ENCODE measurements around the gene LUZP1. TPM values are rescaled to one million over a fixed set of nuclear protein-coding genes. Genes with fewer than 3 reads are reported as not detected.
A peak's percentile ranks its signal among the peaks of the same experiment; 100 is the strongest.
"Not testable (repeated sequence)": the region's sequence is repeated elsewhere in the genome, so short reads cannot be mapped to it uniquely, and the experiment has no call there.

LUZP1 gene
- total RNA-seq, 1 experiment from 2014 or later = 13.2 TPM

DNA sequence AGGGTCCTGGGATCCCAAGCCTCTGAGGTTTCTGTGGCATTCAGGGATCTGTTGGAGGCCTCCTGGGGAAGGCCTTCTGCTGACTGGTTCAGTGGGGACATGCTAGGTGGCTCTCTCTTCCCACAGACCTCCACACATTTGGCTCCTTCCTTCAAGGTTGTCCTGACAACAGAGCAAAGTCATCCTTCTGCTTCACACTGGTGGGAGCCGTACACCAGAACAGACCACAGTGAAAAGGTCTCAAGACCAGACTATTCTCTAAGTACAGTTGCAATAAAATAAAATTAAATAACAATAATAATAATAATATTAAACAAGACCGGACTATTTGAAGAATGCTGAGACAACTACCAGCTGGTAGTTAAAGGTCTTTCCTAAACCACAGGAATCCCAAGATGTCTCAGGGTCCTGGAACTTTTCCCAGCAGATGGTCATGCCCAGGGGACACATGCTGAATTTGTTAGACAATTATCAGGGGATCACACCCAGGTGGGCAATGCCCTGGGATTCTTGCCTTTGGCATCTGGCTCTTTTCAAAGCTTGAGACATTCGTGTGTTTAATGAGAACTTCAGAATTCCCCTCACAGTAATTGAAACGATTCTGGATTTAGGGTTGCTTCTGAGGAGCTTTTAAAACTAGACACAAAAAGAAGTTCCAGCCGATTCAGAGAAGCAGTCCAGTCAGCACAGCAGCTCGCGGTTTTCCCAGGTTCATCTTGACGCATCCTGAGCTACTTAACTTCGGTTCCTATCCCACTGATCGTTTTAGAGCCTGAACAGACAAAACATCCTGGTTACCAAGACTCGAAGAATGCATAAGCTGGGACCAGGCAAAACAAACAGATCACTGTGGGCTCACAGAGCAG, 25.7 kb upstream of the LUZP1 start:
- in situ Hi-C loops (cut with HindIII; ENCODE audit: low pct_unique_long_range_greater_than_20kb, low sequenced_read_pairs) = no loop called here
- no peak for DNase-seq (ENCODE audit: low read depth, low spot score)

DNA sequence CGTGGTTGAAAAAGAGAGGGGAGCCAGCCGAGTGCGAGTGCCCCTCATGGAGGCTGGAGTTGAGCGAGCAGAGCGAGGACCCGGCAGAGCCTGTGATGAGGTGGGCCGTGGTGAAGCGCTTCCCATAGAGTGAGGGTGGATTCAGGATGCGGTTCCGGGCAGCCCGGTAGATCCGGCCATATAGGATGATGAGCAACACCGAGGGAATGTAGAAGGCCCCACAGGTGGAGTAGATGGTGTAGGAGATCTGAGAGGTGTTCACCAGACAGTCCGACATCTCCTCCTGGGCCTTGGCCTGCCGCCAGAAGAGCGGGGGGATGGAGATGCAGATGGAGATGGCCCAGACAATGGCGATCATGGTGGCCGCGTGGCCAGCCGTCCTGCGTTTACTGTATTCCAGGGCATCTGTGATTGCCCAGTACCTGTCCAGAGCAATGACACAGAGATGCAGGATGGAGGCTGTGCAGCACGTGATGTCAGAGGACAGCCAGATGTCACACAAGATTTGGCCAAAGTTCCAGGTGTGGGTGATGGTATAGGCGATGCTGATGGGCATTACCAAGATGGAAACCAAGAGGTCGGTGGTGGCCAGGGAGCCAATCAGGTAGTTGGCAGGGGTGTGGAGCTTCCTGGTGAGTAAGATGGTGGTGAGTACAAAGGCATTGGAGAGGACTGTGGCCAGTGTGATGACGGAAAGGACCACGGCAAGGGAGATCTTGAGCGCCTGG, 24.9 kb upstream of the LUZP1 start:
- DNase-seq (ENCODE audit: low read depth, low spot score) = no peak
- in situ Hi-C loops (cut with HindIII; ENCODE audit: low pct_unique_long_range_greater_than_20kb, low sequenced_read_pairs) = no loop called here

DNA sequence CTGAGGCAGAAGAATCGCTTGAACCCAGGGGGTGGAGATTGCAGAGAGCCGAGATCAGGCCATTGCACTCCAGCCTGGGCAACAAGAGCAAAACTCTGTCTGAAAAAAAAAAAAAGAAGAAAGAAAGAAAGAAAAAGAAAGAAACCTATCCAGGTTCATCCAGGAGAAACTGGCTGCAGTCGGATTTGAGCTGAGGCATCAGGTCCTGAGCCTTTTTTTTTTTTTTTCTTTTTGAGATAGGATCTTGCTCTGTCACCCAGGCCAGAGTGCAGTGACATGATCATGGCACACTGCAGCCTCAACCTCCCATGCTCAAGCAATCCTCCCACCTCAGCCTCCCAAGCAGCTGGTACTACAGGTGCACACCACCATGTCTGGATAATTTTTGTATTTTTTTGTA, 22.5 kb upstream of the LUZP1 start:
- in situ Hi-C loops (cut with HindIII; ENCODE audit: low pct_unique_long_range_greater_than_20kb, low sequenced_read_pairs) = no loop called here
- no peak for DNase-seq (ENCODE audit: low read depth, low spot score)

DNA sequence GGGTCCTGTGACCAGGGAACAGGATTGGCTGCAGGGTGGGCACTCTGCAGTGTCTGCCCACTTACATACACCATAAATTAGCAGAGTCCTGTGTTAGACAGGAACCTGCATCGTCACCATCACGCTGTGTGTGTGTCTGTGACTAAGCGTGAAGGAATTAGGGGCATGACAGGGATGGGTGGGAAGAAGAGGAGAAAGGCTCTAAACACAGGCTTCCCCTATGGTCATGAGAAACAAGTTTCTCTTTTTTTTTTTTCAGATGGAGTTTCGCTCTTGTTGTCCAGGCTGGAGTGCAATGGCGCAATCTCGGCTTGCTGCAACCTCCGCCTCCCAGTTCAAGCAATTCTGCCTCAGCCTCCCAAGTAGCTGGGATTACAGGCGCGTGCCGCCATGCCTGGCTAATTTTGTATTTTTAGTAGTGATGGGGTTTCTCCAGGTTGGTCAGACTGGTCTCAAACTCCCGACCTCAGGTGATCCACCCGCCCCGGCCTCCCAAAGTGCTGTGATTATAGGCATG, 20.3 kb upstream of the LUZP1 start:
- DNase-seq (ENCODE audit: low read depth, low spot score) = peak; percentile 80
- in situ Hi-C loops (cut with HindIII; ENCODE audit: low pct_unique_long_range_greater_than_20kb, low sequenced_read_pairs) = not testable (repeated sequence)

DNA sequence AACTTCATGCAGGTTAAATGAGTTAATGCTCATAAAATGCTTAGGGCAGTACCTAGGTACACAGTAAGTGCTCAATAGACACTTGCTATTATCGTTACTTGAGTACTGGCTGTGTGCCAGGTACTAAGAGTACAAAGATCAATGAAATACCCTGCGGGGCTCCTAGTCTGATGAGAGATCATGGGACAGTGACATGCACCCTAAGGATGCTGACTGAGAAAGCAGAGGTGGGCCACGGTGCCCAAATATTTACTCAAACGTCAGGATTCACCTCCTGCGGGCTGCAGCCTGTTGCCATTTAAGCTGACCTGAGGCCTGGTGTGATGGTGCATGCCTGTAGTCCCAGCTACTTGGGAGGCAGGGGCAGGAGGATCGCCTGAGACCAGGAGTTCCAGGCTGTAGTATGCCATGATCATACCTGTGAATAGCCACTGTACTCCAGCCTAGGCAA, 19.8 kb upstream of the LUZP1 start:
- DNase-seq (ENCODE audit: low read depth, low spot score) = peak; percentile 61
- in situ Hi-C loops (cut with HindIII; ENCODE audit: low pct_unique_long_range_greater_than_20kb, low sequenced_read_pairs) = no loop called here

DNA sequence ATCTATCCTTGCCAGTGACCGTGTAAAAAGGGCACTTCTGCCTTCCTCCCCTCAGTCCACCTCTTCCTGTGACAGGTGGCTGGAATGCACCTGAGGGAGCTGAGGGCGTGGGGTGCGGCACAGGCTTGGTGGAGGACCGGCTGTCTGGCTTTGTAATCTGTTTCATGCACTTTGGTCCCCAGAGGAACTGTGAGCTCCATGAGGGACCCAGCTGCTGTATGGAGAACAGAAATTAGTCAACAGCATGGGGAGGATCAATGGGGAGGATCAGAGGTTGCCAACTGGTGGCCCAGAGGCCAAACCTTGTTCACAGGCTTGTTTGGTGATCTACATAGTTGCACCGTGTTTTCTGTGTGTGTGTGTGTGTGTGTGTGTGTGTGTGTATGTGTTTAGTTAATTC, 19.0 kb upstream of the LUZP1 start:
- no peak for DNase-seq (ENCODE audit: low read depth, low spot score)
- in situ Hi-C loops (cut with HindIII; ENCODE audit: low pct_unique_long_range_greater_than_20kb, low sequenced_read_pairs) = no loop called here

DNA sequence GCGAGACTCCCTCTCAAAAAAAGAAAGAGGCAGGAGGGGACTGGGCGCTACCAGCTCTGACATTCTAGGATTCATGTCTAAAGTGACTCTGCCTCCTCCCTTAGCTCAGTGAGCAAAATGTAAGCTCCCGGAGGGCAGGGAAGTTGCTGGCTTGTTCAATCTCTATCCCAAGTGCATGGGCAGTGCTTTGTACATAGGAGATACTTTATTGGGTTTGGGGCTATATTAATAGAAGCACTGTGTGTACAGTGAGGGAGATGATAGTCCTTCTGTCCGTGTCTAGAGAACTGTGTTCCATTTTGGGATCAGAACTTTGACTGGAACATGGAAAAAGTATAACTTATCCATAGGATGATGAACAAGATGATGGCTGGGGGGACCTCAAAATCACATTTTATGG, 16.7 kb upstream of the LUZP1 start:
- no peak for DNase-seq (ENCODE audit: low read depth, low spot score)
- in situ Hi-C loops (cut with HindIII; ENCODE audit: low pct_unique_long_range_greater_than_20kb, low sequenced_read_pairs) = no loop called here

DNA sequence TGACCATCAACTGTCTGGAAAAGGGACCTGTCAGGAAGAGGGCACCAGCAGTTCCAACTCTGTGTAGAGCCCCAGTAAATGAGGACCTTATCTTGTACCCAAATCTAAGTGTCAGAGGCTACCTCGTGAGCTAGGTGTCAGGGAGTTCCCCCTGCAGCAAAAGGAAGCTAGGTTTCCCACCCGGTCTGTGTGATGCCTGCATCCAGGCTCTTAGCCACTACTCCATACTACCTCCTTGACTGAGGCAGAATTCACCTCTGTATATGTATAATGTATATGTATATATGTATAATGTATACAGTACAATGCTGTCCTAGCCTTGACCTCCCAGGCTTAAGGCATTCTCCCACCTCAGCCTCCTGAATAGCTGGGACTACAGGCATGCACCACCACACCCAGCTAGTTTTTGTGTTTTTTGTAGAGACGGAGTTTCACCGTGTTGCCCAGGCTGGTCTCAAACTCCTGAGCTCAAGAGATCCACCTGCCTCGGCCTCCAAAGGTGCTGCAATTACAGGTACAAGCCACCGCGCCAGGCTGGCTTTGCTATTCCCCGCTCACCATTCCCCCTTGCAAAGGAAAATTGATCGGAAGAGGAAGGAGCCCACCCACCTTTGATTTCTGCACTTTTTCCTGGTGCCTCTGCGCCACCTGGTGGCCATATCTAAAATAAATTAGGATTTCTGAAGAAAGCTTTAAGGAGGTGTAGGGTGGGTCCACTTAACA, 15.7 kb upstream of the LUZP1 start:
- DNase-seq (ENCODE audit: low read depth, low spot score) = peak; percentile 54
- in situ Hi-C loops (cut with HindIII; ENCODE audit: low pct_unique_long_range_greater_than_20kb, low sequenced_read_pairs) = no loop called here

DNA sequence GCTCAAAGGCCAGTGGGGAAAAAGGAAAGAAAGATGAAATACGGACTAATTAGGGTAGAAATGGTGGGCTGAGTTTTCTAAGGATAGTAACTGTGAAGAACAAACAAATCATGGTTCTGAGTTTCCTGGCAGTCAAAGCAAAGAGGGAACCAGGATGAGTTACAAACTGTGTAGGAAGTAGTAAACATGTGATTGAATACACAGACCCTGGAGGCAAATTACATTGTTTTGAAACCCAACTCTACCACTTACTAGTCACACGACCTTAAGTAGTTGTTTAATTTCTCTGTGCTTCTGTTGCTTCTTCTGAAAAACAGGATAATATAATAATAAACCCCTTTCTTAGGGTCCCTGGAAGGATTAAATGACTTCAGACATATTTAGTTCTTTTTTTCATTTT, 11.2 kb upstream of the LUZP1 start:
- in situ Hi-C loops (cut with HindIII; ENCODE audit: low pct_unique_long_range_greater_than_20kb, low sequenced_read_pairs) = no loop called here
- DNase-seq (ENCODE audit: low read depth, low spot score) = no peak

DNA sequence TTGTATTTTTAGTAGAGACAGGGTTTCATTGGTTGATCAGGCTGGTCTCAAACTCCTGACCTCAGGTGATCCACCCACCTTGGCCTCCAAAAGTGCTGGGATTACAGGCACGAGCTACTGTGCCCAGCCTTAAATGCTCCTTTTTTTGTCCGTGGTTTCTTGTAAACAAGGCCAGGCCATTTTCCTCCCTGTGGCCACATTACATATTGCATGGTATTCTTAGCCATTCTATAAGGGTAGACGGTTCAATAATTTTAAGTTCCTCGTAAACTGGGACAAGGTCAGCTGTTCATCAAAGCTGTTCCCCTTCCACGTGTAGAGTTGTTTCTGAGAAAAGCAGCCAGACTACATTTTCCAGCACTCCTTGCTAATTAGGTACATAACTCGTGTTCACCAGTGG, 10.3 kb upstream of the LUZP1 start:
- in situ Hi-C loops (cut with HindIII; ENCODE audit: low pct_unique_long_range_greater_than_20kb, low sequenced_read_pairs) = no loop called here
- peak; percentile 46 for DNase-seq (ENCODE audit: low read depth, low spot score)

DNA sequence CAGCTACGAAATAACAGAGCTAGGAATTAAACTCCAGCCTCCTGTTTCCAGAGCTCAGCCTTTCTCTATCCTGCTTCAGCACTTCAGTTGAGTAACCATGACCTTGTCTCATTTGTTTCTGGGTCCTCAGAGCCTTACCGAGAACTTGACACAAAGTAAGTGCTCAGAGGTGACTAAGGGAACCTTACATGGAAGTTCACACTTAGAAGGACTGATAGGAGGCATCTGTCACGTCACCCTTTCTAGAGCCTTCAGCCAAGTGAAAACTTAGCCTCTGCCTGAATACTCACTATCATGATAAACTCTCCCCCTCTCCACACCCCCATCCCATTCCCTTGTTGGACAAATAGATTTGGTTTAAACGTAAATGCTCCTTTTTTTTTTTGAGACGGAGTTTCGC, 9.8 kb upstream of the LUZP1 start:
- in situ Hi-C loops (cut with HindIII; ENCODE audit: low pct_unique_long_range_greater_than_20kb, low sequenced_read_pairs) = no loop called here
- DNase-seq (ENCODE audit: low read depth, low spot score) = no peak

DNA sequence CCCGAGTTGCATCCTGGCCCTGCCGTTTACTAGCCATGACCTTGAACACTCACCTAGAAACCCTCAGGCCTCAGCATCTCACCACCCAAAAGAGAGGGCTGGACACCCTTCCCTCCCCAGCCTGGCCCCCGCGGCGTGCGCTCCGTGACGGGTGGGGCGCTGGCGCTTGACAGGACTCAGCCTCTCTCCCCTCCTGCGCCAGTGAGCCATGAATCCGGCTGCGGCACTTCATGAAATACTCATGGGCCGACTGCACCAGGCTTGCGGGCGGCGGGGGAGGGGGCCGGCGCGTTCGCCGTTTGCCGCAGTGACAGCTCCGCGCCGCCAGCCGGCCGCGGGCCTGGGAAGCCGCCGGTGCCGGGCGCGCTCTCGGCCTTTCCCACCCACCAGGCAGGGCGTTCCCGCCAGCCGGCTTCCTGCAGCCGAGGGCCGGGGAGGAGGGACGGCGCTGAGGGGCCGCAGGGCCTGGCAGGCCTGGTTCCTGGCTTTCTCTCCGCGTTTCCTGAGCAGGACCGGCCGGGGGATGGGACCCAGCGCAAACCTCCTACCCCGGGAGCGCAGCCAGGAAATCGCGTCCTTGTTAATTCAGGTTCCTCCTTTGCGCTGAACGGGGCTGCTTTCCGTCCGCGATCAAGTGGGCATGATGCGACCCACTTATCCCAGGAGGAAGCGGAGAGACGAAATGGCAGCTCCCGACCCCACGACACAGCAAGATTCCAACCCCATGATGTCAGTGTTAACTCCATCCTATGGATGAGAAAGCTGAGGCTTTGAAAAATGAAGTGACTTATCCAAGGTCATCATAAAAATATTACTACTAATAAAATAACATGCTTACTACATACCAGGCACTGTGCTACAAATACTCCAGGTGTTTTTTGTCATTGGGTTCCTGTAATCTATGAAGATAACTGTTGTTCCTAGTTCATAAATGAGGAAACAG, 9.1 kb upstream of the LUZP1 start:
- in situ Hi-C loops (cut with HindIII; ENCODE audit: low pct_unique_long_range_greater_than_20kb, low sequenced_read_pairs) = no loop called here
- DNase-seq (ENCODE audit: low read depth, low spot score) = peak; percentile 35

DNA sequence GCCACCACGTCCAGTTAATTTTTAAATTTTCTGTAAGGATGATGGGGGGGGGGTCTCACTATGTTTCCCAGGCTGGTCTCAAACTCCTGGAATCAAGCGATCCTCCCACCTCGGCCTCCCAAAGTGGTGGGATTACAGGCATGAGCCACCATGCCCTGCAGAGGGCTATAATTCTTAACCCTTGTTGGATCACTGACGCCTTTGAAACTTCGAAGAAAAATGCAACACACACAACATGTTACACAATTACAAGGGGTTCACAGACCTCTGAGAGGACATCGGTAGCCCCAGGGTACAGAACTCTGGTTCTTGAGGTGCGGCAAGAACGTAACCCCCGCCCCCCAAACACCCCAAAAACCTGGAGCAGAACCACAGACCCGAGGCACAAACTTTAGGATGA, 8.4 kb upstream of the LUZP1 start:
- no peak for DNase-seq (ENCODE audit: low read depth, low spot score)
- in situ Hi-C loops (cut with HindIII; ENCODE audit: low pct_unique_long_range_greater_than_20kb, low sequenced_read_pairs) = no loop called here

DNA sequence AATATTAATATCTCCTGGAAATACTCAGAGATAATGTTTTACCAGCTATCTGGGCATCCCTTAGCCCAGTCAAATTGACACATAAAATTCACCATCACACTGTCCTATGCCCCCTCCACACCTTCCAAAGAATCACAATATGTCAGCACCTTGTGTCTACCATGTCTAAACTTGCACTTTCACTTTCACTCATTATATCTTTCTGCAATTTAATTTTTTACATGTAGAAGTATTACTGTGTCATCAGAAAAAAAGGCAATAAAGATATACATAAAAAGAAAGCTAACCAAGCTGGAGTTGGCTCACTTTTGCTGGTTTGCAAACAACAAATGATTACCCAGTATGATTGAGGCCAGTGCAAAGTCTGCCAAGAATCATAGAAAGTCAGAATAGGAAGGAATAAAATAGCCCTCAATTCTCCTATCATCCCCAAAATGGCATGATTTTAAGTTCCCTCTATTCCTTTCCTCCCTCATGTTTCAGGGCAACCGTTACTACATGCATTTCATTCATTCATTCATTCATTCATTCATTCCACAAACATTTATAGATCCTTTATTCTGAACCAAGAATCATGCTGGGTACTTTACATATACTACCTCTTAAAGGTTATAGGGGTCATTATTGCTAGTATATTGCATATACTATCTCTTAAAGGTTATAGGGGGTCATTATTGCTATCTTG, 5.9 kb upstream of the LUZP1 start:
- in situ Hi-C loops (cut with HindIII; ENCODE audit: low pct_unique_long_range_greater_than_20kb, low sequenced_read_pairs) = no loop called here
- DNase-seq (ENCODE audit: low read depth, low spot score) = no peak

DNA sequence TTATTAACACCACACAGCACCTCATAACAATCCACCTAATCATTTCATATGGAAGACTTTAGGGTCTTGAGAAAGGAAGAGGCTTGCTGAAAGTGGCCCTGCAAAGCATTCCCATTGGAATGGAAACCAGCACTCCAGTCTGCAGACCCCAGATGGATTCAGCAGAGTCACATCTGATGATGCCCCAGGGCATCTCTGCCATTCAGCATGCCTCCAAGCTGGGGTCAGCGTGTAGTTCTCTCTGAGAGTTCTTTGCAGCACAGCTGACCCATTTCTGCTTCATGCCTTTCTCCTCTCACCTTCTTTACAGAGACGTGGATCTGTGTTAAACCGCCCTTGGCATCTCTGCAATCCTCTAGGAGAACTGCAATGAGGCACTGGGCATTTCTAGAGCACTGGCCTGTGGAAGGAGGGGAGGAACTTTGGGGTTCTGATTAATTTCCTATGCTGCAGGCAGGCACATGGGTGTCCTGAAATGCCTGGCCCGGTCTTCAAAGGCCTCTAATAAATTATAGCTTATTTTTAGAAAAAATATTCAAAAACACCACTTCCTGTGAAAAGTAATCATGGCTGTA, 2.6 kb upstream of the LUZP1 start:
- in situ Hi-C loops (cut with HindIII; ENCODE audit: low pct_unique_long_range_greater_than_20kb, low sequenced_read_pairs) = no loop called here
- DNase-seq (ENCODE audit: low read depth, low spot score) = no peak

DNA sequence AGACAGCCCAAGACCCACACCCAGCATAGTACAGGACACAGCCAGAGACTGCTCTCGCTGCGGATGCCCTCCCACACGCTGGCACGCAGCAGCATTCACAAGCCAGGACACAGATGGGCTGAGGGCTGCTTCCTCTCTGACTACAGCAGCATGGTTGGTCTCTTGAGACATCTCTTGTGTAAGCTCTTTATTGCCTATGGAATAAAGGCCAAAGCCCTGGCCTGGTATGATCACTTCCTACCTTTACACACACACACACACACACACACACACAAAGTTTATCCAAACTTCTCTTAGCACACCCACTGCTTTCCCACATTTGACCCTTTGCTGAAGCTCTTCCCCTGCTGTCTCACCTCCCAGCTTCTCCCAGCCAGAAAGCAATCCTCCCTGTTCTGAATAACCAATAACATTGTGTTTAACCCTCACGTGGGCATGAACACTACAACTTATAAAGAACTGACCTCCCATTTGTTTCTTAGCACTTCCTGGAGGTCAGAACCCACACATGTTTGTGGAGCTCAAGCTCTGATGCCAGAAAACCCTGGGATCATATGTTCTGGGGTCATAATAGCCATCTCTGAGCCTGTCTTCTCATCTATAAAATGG, 1.2 kb upstream of the LUZP1 start:
- in situ Hi-C loops (cut with HindIII; ENCODE audit: low pct_unique_long_range_greater_than_20kb, low sequenced_read_pairs) = no loop called here
- peak; percentile 87 for DNase-seq (ENCODE audit: low read depth, low spot score)

Measured in SK-MEL-5 (cell line).